Neutrophil (primary cell): ENCODE data around the gene LSR.
"Not testable (repeated sequence)": the region's sequence is repeated elsewhere in the genome, so short reads cannot be mapped to it uniquely, and the experiment has no call there.

ENCODE experiments used
- H3K27ac ChIP-seq: fragments of 200-600 bp; sonication (generic); 2 replicates; pipeline ENCODE4 v1.5.1; 2016; ENCODE audit warnings: mild to moderate bottlenecking, moderate library complexity
- H3K27me3 ChIP-seq: fragments of 200-600 bp; sonication (generic); 2 replicates; pipeline ENCODE4 v1.6.0; 2016; ENCODE audit warnings: mild to moderate bottlenecking
- H3K36me3 ChIP-seq: fragments of 200-600 bp; sonication (generic); 2 replicates; pipeline ENCODE4 v1.5.1; 2017
- H3K4me1 ChIP-seq, 2 experiments: fragments of 200-600 bp in 1 of 2; sonication (generic) in 1 of 2; 1 replicate in 1 of 2; 2 replicates in 1 of 2; pipeline versions ENCODE4 v1.5.1 to v1.6.1; 2013 to 2016; ENCODE audit warnings: low read depth in 1 of 2, low read length in 1 of 2, mild to moderate bottlenecking in 1 of 2, moderate library complexity in 1 of 2; ENCODE audit not compliant: control insufficient read depth in 1 of 2, insufficient read depth in 1 of 2
- H3K4me3 ChIP-seq, 2 experiments: fragments of 200-600 bp in 1 of 2; sonication (generic) in 1 of 2; 1 replicate in 1 of 2; 2 replicates in 1 of 2; pipeline ENCODE4 v1.5.1; 2013 to 2016; ENCODE audit warnings: low read depth in 1 of 2, low read length in 1 of 2, mild to moderate bottlenecking in 1 of 2, moderate library complexity in 1 of 2
- H3K9me3 ChIP-seq: fragments of 200-600 bp; sonication (generic); 2 replicates; pipeline ENCODE4 v1.5.1; 2016
- TF ChIP-seq, protein P1 (sequence below): fragments of 200-600 bp; sonication (generic); IDR thresholded peaks from 2 replicates; pipeline ENCODE4 v1.5.1; 2016; ENCODE audit warnings: antibody characterized with exemption

The LSR gene

DNA sequence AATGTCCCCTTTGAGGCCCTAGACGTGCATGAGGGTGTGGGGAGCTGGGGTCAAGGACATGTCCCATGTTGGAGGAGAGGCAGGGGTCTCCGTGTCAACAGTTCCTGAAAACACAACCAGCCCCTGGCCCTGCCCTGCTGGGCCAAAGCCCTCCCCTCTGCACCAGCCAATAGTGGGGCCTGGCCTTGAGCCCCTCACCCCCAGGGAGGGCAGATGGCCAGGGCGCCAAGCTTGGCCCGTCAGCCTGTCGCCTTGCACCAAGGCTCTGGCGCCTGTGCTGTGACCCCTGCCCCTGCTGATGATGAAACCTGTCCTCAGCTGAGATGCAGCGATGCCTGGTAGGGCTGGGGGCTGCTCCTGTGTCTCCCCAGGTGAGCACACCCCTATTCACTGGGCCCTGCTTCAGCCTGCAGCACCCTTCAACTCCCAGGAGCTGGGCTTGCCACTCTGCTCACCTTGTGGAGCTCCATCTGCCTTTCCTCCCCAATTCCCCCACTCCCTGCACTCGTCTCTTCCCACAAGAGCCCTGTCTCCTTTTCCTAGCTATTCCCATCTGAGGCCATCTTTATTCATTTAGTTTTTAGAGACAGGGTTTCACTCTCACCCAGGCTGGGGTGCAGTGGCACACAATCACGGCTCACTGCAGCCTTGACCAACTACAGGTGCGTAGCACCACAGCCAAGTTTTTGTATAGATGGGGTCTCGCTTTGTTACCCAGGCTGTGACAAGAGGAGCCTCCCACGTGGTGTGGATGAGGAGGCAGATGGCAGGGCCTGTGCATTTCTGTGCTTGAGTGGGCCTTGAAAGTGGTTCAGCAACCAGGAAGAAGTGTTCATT, 31.4 kb downstream of the LSR start:
- Histone ChIP-seq H3K27me3 (peaks cover 34% of the 10 kb centered on the region), H3K27ac (no peak overlapping the region), H3K36me3 (peaks cover 45% of the 10 kb centered on the region), H3K9me3 (no peaks in the 10 kb centered on the region), H3K4me1 (no peaks in the 10 kb centered on the region), H3K4me3 (no peak overlapping the region)
- TF ChIP-seq, protein P1, sequence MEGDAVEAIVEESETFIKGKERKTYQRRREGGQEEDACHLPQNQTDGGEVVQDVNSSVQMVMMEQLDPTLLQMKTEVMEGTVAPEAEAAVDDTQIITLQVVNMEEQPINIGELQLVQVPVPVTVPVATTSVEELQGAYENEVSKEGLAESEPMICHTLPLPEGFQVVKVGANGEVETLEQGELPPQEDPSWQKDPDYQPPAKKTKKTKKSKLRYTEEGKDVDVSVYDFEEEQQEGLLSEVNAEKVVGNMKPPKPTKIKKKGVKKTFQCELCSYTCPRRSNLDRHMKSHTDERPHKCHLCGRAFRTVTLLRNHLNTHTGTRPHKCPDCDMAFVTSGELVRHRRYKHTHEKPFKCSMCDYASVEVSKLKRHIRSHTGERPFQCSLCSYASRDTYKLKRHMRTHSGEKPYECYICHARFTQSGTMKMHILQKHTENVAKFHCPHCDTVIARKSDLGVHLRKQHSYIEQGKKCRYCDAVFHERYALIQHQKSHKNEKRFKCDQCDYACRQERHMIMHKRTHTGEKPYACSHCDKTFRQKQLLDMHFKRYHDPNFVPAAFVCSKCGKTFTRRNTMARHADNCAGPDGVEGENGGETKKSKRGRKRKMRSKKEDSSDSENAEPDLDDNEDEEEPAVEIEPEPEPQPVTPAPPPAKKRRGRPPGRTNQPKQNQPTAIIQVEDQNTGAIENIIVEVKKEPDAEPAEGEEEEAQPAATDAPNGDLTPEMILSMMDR, result no peak

DNA sequence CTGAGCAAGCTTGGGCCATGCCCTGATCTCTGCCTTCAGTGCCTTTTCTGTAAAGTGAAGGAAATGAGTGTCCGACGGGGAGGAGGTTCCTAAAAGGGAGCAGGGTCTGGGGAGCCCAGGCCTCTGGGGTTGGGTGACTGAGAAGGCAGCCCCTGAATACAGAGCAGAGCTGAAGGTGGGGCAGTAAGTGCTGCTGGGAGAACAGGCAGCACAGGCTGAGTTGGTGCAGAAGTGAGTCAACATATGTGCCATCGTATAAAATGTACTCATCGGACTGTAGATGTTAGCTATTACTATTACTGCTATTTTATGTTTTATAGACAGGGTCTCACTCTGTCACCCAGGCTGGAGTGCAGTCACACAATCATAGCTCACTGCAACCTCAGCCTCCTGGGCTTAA, 32.5 kb downstream of the LSR start:
- TF ChIP-seq, protein P1, result no peak
- Histone ChIP-seq H3K9me3 (no peaks in the 10 kb centered on the region), H3K4me1 (no peaks in the 10 kb centered on the region), H3K27me3 (peaks cover 34% of the 10 kb centered on the region), H3K27ac (no peak overlapping the region), H3K4me3 (no peak overlapping the region), H3K36me3 (peaks cover 40% of the 10 kb centered on the region)

DNA sequence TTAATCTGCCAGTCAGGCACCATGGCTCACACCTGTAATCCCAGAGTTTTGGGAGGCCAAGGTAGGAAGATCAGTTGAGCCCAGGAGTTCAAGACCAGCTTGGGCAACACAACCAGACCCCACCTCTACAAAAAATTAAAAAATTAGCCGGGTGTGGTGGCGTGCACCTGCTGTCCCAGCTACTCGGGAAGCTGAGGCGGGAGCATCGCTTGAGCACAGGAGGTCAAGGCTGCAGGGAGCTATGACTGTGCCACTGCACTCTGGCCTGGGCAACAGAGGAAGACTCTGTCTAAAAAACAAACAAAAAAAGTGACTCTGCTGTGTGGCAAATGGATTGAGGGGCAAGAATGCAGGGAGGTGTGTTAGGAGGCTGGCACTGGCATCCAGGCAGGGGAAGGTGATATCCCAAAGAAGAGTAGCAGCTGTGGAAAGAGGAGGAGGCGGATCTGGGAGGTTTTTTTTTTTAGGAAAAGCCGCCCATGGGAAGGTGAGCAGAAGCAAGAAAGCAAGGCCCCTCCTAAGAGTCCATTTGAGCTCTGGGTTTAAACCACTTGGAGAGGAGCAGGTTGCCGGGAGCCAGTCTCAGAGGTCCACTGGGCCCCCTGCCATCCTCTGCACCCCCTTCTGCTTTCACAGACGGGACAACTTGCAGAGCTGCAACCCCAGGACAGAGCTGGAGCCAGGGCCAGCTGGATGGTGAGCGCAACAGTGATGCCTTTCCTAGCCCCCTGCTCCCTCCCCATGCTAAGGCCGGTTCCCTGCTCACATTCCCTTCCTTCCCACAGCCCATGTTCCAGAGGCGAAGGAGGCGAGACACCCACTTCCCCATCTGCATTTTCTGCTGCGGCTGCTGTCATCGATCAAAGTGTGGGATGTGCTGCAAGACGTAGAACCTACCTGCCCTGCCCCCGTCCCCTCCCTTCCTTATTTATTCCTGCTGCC, 35.6 kb downstream of the LSR start:
- no peak overlapping the region for H3K27ac ChIP-seq
- no peaks in the 10 kb centered on the region for H3K9me3 ChIP-seq
- TF ChIP-seq, protein P1, result no peak
- peaks cover 8% of the 10 kb centered on the region for H3K36me3 ChIP-seq
- no peaks in the 10 kb centered on the region for H3K4me1 ChIP-seq
- H3K4me3 ChIP-seq, result no peak overlapping the region
- H3K27me3 ChIP-seq, result peaks cover 34% of the 10 kb centered on the region

DNA sequence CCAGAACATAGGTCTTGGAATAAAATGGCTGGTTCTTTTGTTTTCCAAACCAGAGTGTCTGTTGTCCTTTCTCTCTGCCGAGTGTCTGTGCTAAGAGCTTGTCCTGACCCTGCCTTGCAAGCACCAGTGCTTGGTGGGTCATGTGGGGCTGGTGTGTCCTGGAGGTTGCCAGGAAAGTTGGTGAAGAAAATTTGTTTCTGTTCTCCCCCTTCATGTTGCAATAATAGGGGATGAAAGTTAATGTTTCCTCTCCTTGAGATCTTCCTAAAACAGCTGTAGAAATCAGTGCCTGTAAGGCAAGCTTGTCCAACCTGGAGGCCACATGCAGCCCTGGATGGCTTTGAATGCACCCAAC, 36.3 kb downstream of the LSR start:
- peaks cover 2% of the 10 kb centered on the region for H3K36me3 ChIP-seq
- TF ChIP-seq, protein P1, result no peak
- no peak overlapping the region for H3K4me3 ChIP-seq
- H3K9me3 ChIP-seq, result no peaks in the 10 kb centered on the region
- no peaks in the 10 kb centered on the region for H3K4me1 ChIP-seq
- H3K27me3 ChIP-seq, result peaks cover 34% of the 10 kb centered on the region
- no peak overlapping the region for H3K27ac ChIP-seq

DNA sequence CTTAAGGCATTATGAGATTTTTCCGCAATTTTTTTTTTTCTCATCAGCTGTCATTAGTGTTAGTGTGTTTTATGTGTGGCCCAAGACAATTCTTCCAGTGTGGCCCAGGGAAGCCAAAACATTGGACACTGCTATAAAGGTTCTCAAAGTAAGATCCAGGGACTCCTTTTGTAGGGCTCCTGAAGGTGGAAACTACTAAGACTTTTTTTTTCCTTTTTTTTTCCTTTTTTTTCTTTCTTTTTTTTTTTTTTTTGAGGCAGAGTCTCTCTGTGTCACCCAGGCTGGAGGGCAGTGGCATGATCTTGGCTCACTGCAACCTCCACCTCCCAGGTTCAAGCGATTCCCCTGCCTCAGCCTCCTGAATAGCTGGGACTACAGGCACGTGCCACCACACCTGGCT, 36.7 kb downstream of the LSR start:
- H3K27me3 ChIP-seq, result peaks cover 34% of the 10 kb centered on the region
- H3K27ac ChIP-seq, H3K4me3 ChIP-seq, H3K36me3 ChIP-seq, H3K4me1 ChIP-seq, H3K9me3 ChIP-seq: not testable (repeated sequence)

DNA sequence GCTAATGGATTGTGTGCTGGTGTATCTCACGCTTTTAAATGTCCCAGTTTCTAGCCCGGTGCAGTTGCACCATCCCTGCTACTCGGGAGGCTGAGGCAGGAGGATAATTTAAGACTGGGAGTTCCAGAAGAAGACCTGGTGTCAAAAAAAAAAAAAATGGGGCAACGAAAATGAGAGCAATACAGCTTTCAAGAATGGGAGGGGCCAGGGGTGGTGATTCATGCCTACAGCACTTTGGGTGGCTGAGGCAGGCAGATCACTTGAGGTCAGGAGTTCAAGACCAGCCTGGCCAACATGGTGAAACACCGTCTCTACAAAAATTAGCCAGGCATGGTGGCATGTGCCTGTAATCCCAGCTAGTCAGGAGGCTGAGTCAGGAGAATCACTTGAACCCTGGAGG, 37.3 kb downstream of the LSR start:
- H3K4me3 ChIP-seq, H3K27ac ChIP-seq, H3K4me1 ChIP-seq, H3K9me3 ChIP-seq, H3K36me3 ChIP-seq: not testable (repeated sequence)
- peaks cover 33% of the 10 kb centered on the region for H3K27me3 ChIP-seq
